ENCODE data around the gene IMMT.

- TF ChIP-seq CTCF (IDR thresholded peaks at IDR 0.05; ENCODE audit: poor library complexity, severe bottlenecking) (no peak), TAF1 (IDR thresholded peaks at IDR 0.05; ENCODE audit: low read depth) (no peak), EZH2 (IDR thresholded peaks at IDR 0.05; ENCODE audit: borderline replicate concordance, insufficient read depth, low read length, poor library complexity, severe bottlenecking) (no peak), POLR2AphosphoS5 (IDR thresholded peaks at IDR 0.05) (no peak)
Observed at GRCh38 chr2:86243950-86244733, 48.9 kb upstream of the IMMT start.

All from neural cell (in vitro differentiated cells).